Measurements from ENCODE around the gene ATP4A.

DNA sequence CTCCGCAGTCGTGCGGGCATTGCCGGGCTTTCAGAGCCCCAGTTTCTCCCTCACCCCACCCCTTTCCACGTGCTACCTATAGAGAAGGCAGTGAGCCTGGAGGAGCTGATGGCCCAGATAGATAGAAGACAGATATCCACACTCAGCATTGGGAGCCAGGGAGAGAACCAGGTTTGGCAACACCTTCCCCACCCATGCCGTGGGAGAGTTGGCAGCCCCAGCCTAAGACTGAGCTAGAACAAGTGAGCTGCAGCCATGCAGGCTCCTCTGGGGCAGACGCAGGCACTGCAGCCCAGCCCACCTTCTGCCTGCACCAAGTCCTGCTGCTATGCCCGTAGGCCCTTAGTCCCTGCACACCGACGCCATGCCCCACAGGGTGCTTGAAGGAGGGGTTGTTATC, 62.8 kb downstream of the ATP4A start:
- TF ChIP-seq, protein P1, sequence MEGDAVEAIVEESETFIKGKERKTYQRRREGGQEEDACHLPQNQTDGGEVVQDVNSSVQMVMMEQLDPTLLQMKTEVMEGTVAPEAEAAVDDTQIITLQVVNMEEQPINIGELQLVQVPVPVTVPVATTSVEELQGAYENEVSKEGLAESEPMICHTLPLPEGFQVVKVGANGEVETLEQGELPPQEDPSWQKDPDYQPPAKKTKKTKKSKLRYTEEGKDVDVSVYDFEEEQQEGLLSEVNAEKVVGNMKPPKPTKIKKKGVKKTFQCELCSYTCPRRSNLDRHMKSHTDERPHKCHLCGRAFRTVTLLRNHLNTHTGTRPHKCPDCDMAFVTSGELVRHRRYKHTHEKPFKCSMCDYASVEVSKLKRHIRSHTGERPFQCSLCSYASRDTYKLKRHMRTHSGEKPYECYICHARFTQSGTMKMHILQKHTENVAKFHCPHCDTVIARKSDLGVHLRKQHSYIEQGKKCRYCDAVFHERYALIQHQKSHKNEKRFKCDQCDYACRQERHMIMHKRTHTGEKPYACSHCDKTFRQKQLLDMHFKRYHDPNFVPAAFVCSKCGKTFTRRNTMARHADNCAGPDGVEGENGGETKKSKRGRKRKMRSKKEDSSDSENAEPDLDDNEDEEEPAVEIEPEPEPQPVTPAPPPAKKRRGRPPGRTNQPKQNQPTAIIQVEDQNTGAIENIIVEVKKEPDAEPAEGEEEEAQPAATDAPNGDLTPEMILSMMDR (IDR thresholded peaks at IDR 0.05) = no peak
- no peak for TF ChIP-seq EP300 (IDR thresholded peaks at IDR 0.05; ENCODE audit: low read depth)

All from transverse colon (tissue), 3 donors.